ENCODE measurements around the gene NPHP1. TPM values are rescaled to one million over a fixed set of nuclear protein-coding genes. Genes with fewer than 3 reads are reported as not detected.
A peak's percentile ranks its signal among the peaks of the same experiment; 100 is the strongest.
"Not testable (repeated sequence)": the region's sequence is repeated elsewhere in the genome, so short reads cannot be mapped to it uniquely, and the experiment has no call there.

Gene NPHP1
- total RNA-seq, 1 experiment from 2014 or later: 4.7 TPM

GRCh38 chr2:110108291-110108690 lies 96.5 kb downstream of the NPHP1 start:
- RAD21 ChIA-PET (ENCODE audit: low non-redundant PET in 1 of 2, low total read pairs in 2 of 2, uncharacterized antibody in 2 of 2, unreplicated experiment in 2 of 2); H3K4me3 ChIP-seq (replicated peaks in 1 of 2; ENCODE audit: low read depth in 1 of 2, low read length in 2 of 2); H3K27me3 ChIP-seq (ENCODE audit: insufficient read depth, low read length); H2AFZ ChIP-seq (ENCODE audit: low read depth, low read length, poor library complexity, severe bottlenecking); H3K9me2 ChIP-seq (ENCODE audit: insufficient read depth); H4K20me1 ChIP-seq (ENCODE audit: insufficient read depth); H3K9me3 ChIP-seq (ENCODE audit: control insufficient read depth in 1 of 2, insufficient read depth in 1 of 2, low read depth in 1 of 2, low read length in 2 of 2); DNase-seq (ENCODE audit: low read depth, low spot score); POLR2A ChIA-PET; BruUV-seq (replicated peaks); intact Hi-C loops (cut with micrococcal nuclease); ATAC-seq: not testable (repeated sequence)
- Histone ChIP-seq H3K79me2 (ENCODE audit: insufficient read depth, low read length) (peaks cover 96% of the 10 kb centered on the region), H3K27ac (ENCODE audit: low read depth, low read length) (peak overlapping the region; percentile 100), H3K36me3 (ENCODE audit: control insufficient read depth in 1 of 2, insufficient read depth in 2 of 2, low read length in 2 of 2) (peaks cover 0 to 25% of the 10 kb centered on the region in 2 experiments; a peak in 2 of 4 replicates), H3K4me2 (ENCODE audit: low read length) (peak overlapping the region; percentile 65), H3K4me1 (ENCODE audit: control insufficient read depth in 1 of 2, insufficient read depth in 2 of 2, low read length in 2 of 2) (peaks cover 70 to 98% of the 10 kb centered on the region in 2 experiments), H3K9ac (ENCODE audit: low read length) (peak overlapping the region; percentile 78)
- CTCF ChIA-PET: interaction anchor here (1.0 kb wide), 1 partner anchor 8 kb away, joined by 3 read pairs; no protein-coding TSS in a partner anchor

GRCh38 chr2:110107092-110108079 lies 97.4 kb downstream of the NPHP1 start:
- H3K9me3 ChIP-seq (ENCODE audit: control insufficient read depth in 1 of 2, insufficient read depth in 1 of 2, low read depth in 1 of 2, low read length in 2 of 2): no peaks in the 10 kb centered on the region
- no peaks in the 10 kb centered on the region for H3K27me3 ChIP-seq (ENCODE audit: insufficient read depth, low read length)
- ATAC-seq (peak; percentile 26), DNase-seq (ENCODE audit: low read depth, low spot score) (no peak)
- H3K9me2 ChIP-seq (ENCODE audit: insufficient read depth): no peaks in the 10 kb centered on the region
- H3K4me2 ChIP-seq (ENCODE audit: low read length): peak overlapping the region; percentile 65
- intact Hi-C loops (cut with micrococcal nuclease): loop anchor here (2.0 kb wide), 1 partner anchor 41 kb away; no protein-coding TSS in a partner anchor
- peak overlapping the region; percentile 78 for H3K9ac ChIP-seq (ENCODE audit: low read length)
- H3K4me1 ChIP-seq (ENCODE audit: control insufficient read depth in 1 of 2, insufficient read depth in 2 of 2, low read length in 2 of 2): peaks cover 79 to 99% of the 10 kb centered on the region in 2 experiments
- no peaks in the 10 kb centered on the region for H4K20me1 ChIP-seq (ENCODE audit: insufficient read depth)
- no peak for TF ChIP-seq ZNF274 (IDR thresholded peaks at IDR 0.05; ENCODE audit: low read depth, low read length)
- TF ChIP-seq SRF (IDR thresholded peaks at IDR 0.05; ENCODE audit: low read depth): no peak
- peak; percentile 7; the same call in 1 of the 2 replicates for TF ChIP-seq POLR2AphosphoS5 (IDR thresholded peaks at IDR 0.05; ENCODE audit: low read depth, low read length)
- TF ChIP-seq JUND (IDR thresholded peaks at IDR 0.05): no peak
- TF ChIP-seq CBX3 (IDR thresholded peaks at IDR 0.05; ENCODE audit: low read depth): no peak
- no peak for TF ChIP-seq ELF1 (IDR thresholded peaks at IDR 0.05; ENCODE audit: borderline replicate concordance, low read depth)
- ChIA-PET POLR2A (interaction anchor here (1.0 to 2.6 kb wide), 3 partner anchors 8 to 18 kb away, joined by 4 to 37 read pairs (median 8); partner anchors contain the start of gene MALL), CTCF (interaction anchor here (1.3 to 2.5 kb wide), 2 partner anchors 9 to 49 kb away, joined by 3 to 41 read pairs; partner anchors contain the start of gene MALL), RAD21 (ENCODE audit: low non-redundant PET in 1 of 2, low total read pairs in 2 of 2, uncharacterized antibody in 2 of 2, unreplicated experiment in 2 of 2) (no interaction called here)
- peaks cover 96% of the 10 kb centered on the region for H3K79me2 ChIP-seq (ENCODE audit: insufficient read depth, low read length)
- peaks cover 0 to 22% of the 10 kb centered on the region in 2 experiments; a peak in 2 of 4 replicates for H3K36me3 ChIP-seq (ENCODE audit: control insufficient read depth in 1 of 2, insufficient read depth in 2 of 2, low read length in 2 of 2)
- peak overlapping the region; percentile 100 for H3K27ac ChIP-seq (ENCODE audit: low read depth, low read length)
- BruUV-seq (replicated peaks): no TSS peak
- no peak overlapping the region for H2AFZ ChIP-seq (ENCODE audit: low read depth, low read length, poor library complexity, severe bottlenecking)
- H3K4me3 ChIP-seq (replicated peaks in 1 of 2; ENCODE audit: low read depth in 1 of 2, low read length in 2 of 2): peak overlapping the region in 1 of 2 experiments; percentile 15; a peak in 2 of 4 replicates
